K562 (cell line): ENCODE measurements around the gene CEBPB. TPM values are rescaled to one million over a fixed set of nuclear protein-coding genes. Genes with fewer than 3 reads are reported as not detected.

ENCODE experiments used
- EHMT2 ChIP-seq: fragments of 450-650 bp; IDR thresholded peaks from 2 replicates; pipeline ENCODE4 v1.6.1; 2018; ENCODE audit warnings: antibody characterized with exemption
- EP400 ChIP-seq: fragments of 450-650 bp; IDR thresholded peaks from 2 replicates; pipeline ENCODE4 v1.6.1; 2017; ENCODE audit warnings: antibody characterized with exemption, mild to moderate bottlenecking, moderate library complexity
- FUS ChIP-seq: fragments of 200-400 bp; formaldehyde crosslinking; optimal IDR thresholded peaks from 2 replicates; pipeline ENCODE3; 2017; ENCODE audit warnings: low read depth, low read length
- GATAD2B ChIP-seq: fragments of 450-650 bp; IDR thresholded peaks from 2 replicates; pipeline ENCODE4 v1.6.1; 2017; ENCODE audit warnings: mild to moderate bottlenecking, borderline replicate concordance
- JUN ChIP-seq, 2 experiments: sonication (generic) in 1 of 2; formaldehyde crosslinking in 1 of 2; IDR thresholded peaks; 2 replicates each; pipeline versions ENCODE4 v1.6.1 to v1.8.0; 2012 to 2022; ENCODE audit warnings: borderline replicate concordance in 2 of 2, mild to moderate bottlenecking in 2 of 2, improper control_type of control experiment in 1 of 2, low read depth in 1 of 2, low read length in 1 of 2, missing genetic modification reagents in 1 of 2
- POLR2A ChIP-seq: fragments of 450-650 bp; conservative IDR thresholded peaks from 2 replicates; pipeline ENCODE4 v1.6.1; 2016
- PRMT5 ChIP-seq: sonication (generic); formaldehyde crosslinking; IDR thresholded peaks from 2 replicates; pipeline ENCODE4 v1.5.0; 2020; ENCODE audit warnings: missing genetic modification reagents
- RBM15 ChIP-seq: fragments of 200-400 bp; formaldehyde crosslinking; IDR thresholded peaks from 2 replicates; pipeline ENCODE4 v1.6.1; 2018; ENCODE audit warnings: mild to moderate bottlenecking, low read length, moderate library complexity; ENCODE audit not compliant: insufficient read depth
- RHOXF2B ChIP-seq: fragments of 250-450 bp; sonication (Bioruptor Pico); conservative IDR thresholded peaks from 2 replicates; pipeline ENCODE4 v1.5.1; 2021
- SMC3 ChIP-seq: conservative IDR thresholded peaks from 2 replicates; pipeline ENCODE4 v1.6.1; 2011; ENCODE audit warnings: low read depth, low read length, improper control_type of control experiment; ENCODE audit not compliant: insufficient read depth
- ZNF75A ChIP-seq: fragments of 450-650 bp; formaldehyde crosslinking; IDR thresholded peaks from 2 replicates; pipeline ENCODE4 v1.4.0; 2020; ENCODE audit warnings: mild to moderate bottlenecking
- polyA plus RNA-seq, 8 experiments: library from polyadenylated mRNA; depleted of rRNA in 4 of 8; stranded (reverse) in 5 of 8; unstranded in 3 of 8; fragments of >200 nt; fragmentation: Nextera tagmentation in 2 of 8; fragmentation: Illumina TruSeq in 1 of 8; extraction: Ambion mirVana in 2 of 8; extraction: Trizol in 1 of 8; gene quantifications; 2 replicates each; pipeline versions ENCODE4 v1.2.1 to v1.2.3, GENCODE V29; 2011 to 2014; ENCODE audit warnings: inconsistent platforms in 1 of 8, missing spikeins in 1 of 8
- total RNA-seq, 7 experiments: library from RNA; depleted of rRNA in 6 of 7; stranded (reverse); fragments of >200 nt in 6 of 7; fragmentation: Illumina TruSeq in 2 of 7; extraction: Trizol in 2 of 7; gene quantifications; 2 replicates each; pipeline versions ENCODE4 v1.2.1 to v1.2.3, GENCODE V29; 2011 to 2021; ENCODE audit warnings: low replicate concordance in 1 of 7
- TF ChIP-seq, protein P1 (sequence below), 2 experiments: fragments of 450-650 bp; formaldehyde crosslinking in 1 of 2; IDR thresholded peaks; 2 replicates each; pipeline versions ENCODE4 v1.4.0 to v1.6.1; 2014 to 2020; ENCODE audit warnings: mild to moderate bottlenecking in 2 of 2, borderline replicate concordance in 1 of 2, low read depth in 1 of 2
- TF ChIP-seq, protein P2 (sequence below): fragments of 450-650 bp; formaldehyde crosslinking; IDR thresholded peaks from 2 replicates; pipeline ENCODE4 v1.4.0; 2022; ENCODE audit warnings: missing genetic modification characterization
- TF ChIP-seq, protein P3 (sequence below): IDR thresholded peaks from 2 replicates; pipeline ENCODE4 v1.6.1; 2012; ENCODE audit warnings: low read depth, low read length, improper control_type of control experiment, borderline replicate concordance

The CEBPB gene
- total and polyA plus RNA-seq, 9 of the 15 experiments (the other 6 are each of a cell fraction or from before 2014, with no cell fraction given) = 1.2 to 72.6 (median 7.8) TPM

DNA sequence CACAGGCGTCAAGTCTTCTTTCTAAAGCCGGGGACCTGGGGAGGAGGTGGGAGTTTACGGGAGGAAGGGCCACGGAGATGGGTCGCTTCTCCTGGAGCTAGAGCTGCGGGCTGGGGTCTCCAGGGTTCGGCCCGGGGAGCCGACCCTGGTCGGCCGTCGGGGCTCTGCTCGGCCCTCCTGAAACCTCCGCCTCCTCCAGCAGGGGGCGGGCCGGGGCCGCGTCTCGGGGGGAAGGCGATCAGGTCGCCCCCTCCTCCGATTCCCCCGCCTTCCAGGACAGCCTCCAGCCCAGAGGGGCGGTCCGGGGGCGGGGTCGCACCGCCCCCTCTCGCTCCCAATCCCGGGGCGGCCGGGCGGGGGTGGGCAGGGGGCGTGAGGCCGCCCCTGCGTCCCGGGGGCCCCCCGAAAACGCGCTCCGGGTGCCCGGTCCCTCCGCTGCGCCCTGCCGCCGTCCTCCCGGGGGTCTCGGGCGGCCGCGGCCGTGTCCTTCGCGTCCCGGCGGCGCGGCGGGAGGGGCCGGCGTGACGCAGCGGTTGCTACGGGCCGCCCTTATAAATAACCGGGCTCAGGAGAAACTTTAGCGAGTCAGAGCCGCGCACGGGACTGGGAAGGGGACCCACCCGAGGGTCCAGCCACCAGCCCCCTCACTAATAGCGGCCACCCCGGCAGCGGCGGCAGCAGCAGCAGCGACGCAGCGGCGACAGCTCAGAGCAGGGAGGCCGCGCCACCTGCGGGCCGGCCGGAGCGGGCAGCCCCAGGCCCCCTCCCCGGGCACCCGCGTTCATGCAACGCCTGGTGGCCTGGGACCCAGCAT is at the start of gene CEBPB (continued):
- TF ChIP-seq, protein P1, sequence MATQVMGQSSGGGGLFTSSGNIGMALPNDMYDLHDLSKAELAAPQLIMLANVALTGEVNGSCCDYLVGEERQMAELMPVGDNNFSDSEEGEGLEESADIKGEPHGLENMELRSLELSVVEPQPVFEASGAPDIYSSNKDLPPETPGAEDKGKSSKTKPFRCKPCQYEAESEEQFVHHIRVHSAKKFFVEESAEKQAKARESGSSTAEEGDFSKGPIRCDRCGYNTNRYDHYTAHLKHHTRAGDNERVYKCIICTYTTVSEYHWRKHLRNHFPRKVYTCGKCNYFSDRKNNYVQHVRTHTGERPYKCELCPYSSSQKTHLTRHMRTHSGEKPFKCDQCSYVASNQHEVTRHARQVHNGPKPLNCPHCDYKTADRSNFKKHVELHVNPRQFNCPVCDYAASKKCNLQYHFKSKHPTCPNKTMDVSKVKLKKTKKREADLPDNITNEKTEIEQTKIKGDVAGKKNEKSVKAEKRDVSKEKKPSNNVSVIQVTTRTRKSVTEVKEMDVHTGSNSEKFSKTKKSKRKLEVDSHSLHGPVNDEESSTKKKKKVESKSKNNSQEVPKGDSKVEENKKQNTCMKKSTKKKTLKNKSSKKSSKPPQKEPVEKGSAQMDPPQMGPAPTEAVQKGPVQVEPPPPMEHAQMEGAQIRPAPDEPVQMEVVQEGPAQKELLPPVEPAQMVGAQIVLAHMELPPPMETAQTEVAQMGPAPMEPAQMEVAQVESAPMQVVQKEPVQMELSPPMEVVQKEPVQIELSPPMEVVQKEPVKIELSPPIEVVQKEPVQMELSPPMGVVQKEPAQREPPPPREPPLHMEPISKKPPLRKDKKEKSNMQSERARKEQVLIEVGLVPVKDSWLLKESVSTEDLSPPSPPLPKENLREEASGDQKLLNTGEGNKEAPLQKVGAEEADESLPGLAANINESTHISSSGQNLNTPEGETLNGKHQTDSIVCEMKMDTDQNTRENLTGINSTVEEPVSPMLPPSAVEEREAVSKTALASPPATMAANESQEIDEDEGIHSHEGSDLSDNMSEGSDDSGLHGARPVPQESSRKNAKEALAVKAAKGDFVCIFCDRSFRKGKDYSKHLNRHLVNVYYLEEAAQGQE (IDR thresholded peaks at IDR 0.05; ENCODE audit: borderline replicate concordance) = peak; percentile 63; the same call in 1 of the 2 replicates
- TF ChIP-seq, protein P1 (CRISPR knock-in tag; IDR thresholded peaks at IDR 0.05; ENCODE audit: low read depth) = no peak
- TF ChIP-seq EHMT2 = no peak
- peak; percentile 91 for TF ChIP-seq GATAD2B
- TF ChIP-seq, protein P2, sequence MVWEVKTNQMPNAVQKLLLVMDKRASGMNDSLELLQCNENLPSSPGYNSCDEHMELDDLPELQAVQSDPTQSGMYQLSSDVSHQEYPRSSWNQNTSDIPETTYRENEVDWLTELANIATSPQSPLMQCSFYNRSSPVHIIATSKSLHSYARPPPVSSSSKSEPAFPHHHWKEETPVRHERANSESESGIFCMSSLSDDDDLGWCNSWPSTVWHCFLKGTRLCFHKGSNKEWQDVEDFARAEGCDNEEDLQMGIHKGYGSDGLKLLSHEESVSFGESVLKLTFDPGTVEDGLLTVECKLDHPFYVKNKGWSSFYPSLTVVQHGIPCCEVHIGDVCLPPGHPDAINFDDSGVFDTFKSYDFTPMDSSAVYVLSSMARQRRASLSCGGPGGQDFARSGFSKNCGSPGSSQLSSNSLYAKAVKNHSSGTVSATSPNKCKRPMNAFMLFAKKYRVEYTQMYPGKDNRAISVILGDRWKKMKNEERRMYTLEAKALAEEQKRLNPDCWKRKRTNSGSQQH (CRISPR knock-in tag) = 0 out of 2 replicates have a peak, but pooled peaks have one; percentile 18
- 0 out of 2 replicates have a peak, but pooled peaks have one; percentile 57 for TF ChIP-seq RHOXF2B (CRISPR knock-in tag)
- peak; percentile 92 for TF ChIP-seq POLR2A
- TF ChIP-seq JUN (IDR thresholded peaks at IDR 0.05; ENCODE audit: borderline replicate concordance, low read depth, low read length) = 0 out of 2 replicates have a peak, but pooled peaks have one; percentile 9
- no peak; the same call in 1 of the 2 replicates for TF ChIP-seq JUN (CRISPR knock-in tag; IDR thresholded peaks at IDR 0.05; ENCODE audit: borderline replicate concordance)
- TF ChIP-seq ZNF75A (CRISPR knock-in tag) = peak; percentile 29; the same call in 1 of the 2 replicates
- TF ChIP-seq EP400 = peak; percentile 48; the same call in 1 of the 2 replicates
- TF ChIP-seq SMC3 = peak; percentile 62; the same call in 1 of the 2 replicates
- TF ChIP-seq, protein P3, sequence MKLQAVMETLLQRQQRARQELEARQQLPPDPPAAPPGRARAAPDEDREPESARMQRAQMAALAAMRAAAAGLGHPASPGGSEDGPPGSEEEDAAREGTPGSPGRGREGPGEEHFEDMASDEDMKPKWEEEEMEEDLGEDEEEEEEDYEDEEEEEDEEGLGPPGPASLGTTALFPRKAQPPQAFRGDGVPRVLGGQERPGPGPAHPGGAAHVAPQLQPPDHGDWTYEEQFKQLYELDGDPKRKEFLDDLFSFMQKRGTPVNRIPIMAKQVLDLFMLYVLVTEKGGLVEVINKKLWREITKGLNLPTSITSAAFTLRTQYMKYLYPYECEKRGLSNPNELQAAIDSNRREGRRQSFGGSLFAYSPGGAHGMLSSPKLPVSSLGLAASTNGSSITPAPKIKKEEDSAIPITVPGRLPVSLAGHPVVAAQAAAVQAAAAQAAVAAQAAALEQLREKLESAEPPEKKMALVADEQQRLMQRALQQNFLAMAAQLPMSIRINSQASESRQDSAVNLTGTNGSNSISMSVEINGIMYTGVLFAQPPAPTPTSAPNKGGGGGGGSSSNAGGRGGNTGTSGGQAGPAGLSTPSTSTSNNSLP = no peak
- no peak for TF ChIP-seq PRMT5 (CRISPR knock-in tag)
- peak; percentile 69 for TF ChIP-seq FUS
- peak; percentile 90; the same call in 1 of the 2 replicates for TF ChIP-seq RBM15
